Keratinocyte (primary cell): ENCODE data around the gene ADAMTS6.

Experiments used
- EZH2 ChIP-seq: IDR thresholded peaks from one replicate; pipeline ENCODE4 v1.6.1; 2012; ENCODE audit warnings: inconsistent platforms, mild to moderate bottlenecking, low read length, moderate library complexity
- TF ChIP-seq, protein P1 (sequence below), 3 experiments: IDR thresholded peaks in 1 of 3; conservative IDR thresholded peaks in 1 of 3; optimal IDR thresholded peaks in 1 of 3; 2 replicates in 2 of 3; 3 replicates in 1 of 3; pipeline versions ENCODE3 to v1.5.1; 2011; ENCODE audit warnings: low read length in 3 of 3, mild to moderate bottlenecking in 3 of 3, moderate library complexity in 2 of 3, control low read depth in 1 of 3, inconsistent platforms in 1 of 3; ENCODE audit not compliant: insufficient read depth in 2 of 3; ENCODE audit errors: extremely low read depth in 1 of 3

DNA sequence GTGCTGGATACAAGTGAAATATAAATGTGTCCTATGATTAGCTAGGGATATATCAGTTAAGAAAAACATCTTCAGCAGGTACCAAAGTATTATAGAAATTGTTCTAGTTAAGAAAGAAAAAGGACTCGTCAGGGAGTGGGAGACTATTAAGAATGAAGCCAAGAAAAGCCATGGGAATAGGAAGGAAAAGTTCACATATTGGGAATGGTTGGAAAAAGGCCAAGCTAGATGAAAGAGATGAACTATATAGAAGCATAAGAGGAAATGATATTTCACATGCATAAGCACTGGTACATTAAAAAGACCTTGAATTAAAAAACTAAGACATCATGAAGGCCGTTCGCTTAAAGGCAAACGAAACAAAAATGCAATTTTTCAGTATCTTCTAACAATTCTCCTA is 237.7 kb downstream of the ADAMTS6 start:
- TF ChIP-seq, protein P1, sequence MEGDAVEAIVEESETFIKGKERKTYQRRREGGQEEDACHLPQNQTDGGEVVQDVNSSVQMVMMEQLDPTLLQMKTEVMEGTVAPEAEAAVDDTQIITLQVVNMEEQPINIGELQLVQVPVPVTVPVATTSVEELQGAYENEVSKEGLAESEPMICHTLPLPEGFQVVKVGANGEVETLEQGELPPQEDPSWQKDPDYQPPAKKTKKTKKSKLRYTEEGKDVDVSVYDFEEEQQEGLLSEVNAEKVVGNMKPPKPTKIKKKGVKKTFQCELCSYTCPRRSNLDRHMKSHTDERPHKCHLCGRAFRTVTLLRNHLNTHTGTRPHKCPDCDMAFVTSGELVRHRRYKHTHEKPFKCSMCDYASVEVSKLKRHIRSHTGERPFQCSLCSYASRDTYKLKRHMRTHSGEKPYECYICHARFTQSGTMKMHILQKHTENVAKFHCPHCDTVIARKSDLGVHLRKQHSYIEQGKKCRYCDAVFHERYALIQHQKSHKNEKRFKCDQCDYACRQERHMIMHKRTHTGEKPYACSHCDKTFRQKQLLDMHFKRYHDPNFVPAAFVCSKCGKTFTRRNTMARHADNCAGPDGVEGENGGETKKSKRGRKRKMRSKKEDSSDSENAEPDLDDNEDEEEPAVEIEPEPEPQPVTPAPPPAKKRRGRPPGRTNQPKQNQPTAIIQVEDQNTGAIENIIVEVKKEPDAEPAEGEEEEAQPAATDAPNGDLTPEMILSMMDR (optimal IDR thresholded peaks at IDR 0.05 in 1 of 3, IDR thresholded peaks at IDR 0.05 in 1 of 3, conservative IDR thresholded peaks at IDR 0.05 in 1 of 3; ENCODE audit: extremely low read depth in 1 of 3, insufficient read depth in 2 of 3, low read length in 3 of 3): no peak
- TF ChIP-seq EZH2: no peak
